Measurements from ENCODE around the gene DGKH.
A peak's percentile ranks its signal among the peaks of the same experiment; 100 is the strongest.

The DGKH gene

DNA sequence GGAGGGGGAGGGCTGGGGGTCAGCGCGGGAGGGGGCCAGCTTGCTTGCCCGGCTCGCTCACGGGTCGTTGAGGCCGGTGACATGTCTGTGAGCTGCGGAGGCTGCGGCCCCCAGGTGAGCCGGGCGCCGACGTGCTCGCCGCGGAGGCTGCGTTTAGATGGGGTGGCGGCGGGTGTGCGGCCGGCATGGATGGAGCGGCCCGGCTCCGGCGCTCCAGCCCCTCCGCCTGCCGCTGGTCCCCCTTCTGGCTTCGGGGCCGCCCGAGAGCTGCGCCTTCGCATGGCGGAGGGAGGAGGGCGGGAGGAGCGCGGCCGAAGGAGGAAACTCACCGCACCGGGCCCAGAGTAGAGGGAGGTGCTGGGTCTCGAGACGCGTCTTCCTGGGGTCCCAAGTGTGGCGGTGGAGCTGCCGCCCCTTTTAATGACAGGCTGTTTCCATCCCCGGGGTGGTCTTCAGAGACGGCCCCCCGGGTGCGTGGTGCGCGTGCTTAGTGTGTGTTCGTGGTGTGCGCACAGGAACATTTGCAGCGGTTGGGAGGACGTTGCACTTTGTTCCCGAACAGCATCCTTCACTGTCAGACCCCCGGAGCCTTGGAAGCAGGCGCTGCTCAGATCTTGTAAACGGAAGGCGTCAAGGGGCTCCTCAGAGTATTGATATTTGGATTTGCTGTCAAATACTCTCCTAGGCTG, 223.8 kb downstream of the DGKH start, which contains the start of gene AKAP11:
AKAP11 (plus strand) TSS at position 38 of the 689 bp plus-strand sequence. CDS start 14,197 bp downstream, outside the sequence.
- TF ChIP-seq, protein P1, sequence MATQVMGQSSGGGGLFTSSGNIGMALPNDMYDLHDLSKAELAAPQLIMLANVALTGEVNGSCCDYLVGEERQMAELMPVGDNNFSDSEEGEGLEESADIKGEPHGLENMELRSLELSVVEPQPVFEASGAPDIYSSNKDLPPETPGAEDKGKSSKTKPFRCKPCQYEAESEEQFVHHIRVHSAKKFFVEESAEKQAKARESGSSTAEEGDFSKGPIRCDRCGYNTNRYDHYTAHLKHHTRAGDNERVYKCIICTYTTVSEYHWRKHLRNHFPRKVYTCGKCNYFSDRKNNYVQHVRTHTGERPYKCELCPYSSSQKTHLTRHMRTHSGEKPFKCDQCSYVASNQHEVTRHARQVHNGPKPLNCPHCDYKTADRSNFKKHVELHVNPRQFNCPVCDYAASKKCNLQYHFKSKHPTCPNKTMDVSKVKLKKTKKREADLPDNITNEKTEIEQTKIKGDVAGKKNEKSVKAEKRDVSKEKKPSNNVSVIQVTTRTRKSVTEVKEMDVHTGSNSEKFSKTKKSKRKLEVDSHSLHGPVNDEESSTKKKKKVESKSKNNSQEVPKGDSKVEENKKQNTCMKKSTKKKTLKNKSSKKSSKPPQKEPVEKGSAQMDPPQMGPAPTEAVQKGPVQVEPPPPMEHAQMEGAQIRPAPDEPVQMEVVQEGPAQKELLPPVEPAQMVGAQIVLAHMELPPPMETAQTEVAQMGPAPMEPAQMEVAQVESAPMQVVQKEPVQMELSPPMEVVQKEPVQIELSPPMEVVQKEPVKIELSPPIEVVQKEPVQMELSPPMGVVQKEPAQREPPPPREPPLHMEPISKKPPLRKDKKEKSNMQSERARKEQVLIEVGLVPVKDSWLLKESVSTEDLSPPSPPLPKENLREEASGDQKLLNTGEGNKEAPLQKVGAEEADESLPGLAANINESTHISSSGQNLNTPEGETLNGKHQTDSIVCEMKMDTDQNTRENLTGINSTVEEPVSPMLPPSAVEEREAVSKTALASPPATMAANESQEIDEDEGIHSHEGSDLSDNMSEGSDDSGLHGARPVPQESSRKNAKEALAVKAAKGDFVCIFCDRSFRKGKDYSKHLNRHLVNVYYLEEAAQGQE (IDR thresholded peaks at IDR 0.05; ENCODE audit: low read depth): no peak
- TF ChIP-seq EP300 (IDR thresholded peaks at IDR 0.05; ENCODE audit: borderline replicate concordance) (no peak), CEBPB (IDR thresholded peaks at IDR 0.05) (no peak), YY1 (IDR thresholded peaks at IDR 0.05; ENCODE audit: low read depth) (peak; percentile 54; the same call in 1 of the 2 replicates), FOXM1 (IDR thresholded peaks at IDR 0.05; ENCODE audit: borderline replicate concordance, low read depth) (no peak), ZBTB7A (IDR thresholded peaks at IDR 0.05; ENCODE audit: low read depth) (peak; percentile 82)
- TF ChIP-seq, protein P2, sequence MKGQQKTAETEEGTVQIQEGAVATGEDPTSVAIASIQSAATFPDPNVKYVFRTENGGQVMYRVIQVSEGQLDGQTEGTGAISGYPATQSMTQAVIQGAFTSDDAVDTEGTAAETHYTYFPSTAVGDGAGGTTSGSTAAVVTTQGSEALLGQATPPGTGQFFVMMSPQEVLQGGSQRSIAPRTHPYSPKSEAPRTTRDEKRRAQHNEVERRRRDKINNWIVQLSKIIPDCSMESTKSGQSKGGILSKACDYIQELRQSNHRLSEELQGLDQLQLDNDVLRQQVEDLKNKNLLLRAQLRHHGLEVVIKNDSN (IDR thresholded peaks at IDR 0.05): no peak
- TF ChIP-seq, protein P3, sequence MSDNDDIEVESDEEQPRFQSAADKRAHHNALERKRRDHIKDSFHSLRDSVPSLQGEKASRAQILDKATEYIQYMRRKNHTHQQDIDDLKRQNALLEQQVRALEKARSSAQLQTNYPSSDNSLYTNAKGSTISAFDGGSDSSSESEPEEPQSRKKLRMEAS (IDR thresholded peaks at IDR 0.05): peak; percentile 57; the same call in 1 of the 2 replicates

DNA sequence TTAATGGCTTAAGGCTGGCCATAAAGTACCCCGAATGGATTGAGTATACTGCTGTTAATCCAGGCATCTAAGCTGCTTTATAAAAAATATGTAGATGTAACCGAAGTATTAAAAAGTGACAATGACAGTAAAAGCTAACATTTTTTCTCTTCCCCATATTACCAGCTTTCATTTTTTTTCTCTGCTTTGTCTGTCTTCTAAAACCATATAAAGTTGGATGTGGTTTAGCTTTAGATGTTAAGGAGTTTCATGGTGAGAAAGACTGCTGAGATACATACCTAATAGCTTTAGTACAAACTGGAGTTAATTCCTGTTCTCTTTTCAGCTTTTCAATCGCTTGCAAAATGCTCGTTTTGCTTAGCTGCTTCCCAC, 224.3 kb downstream of the DGKH start:
- TF ChIP-seq, protein P2 (IDR thresholded peaks at IDR 0.05): no peak
- TF ChIP-seq TEAD4 (IDR thresholded peaks at IDR 0.05): no peak
- TF ChIP-seq, protein P3 (IDR thresholded peaks at IDR 0.05): no peak
- no peak for TF ChIP-seq NFIC (IDR thresholded peaks at IDR 0.05)
- no peak for TF ChIP-seq TAF1 (IDR thresholded peaks at IDR 0.05; ENCODE audit: low read depth)
- no peak for TF ChIP-seq YY1 (IDR thresholded peaks at IDR 0.05; ENCODE audit: low read depth)
- TF ChIP-seq CREB1 (IDR thresholded peaks at IDR 0.05; ENCODE audit: low read depth): no peak
- TF ChIP-seq EP300 (IDR thresholded peaks at IDR 0.05; ENCODE audit: borderline replicate concordance): no peak
- TF ChIP-seq FOXM1 (IDR thresholded peaks at IDR 0.05; ENCODE audit: borderline replicate concordance, low read depth): no peak
- TF ChIP-seq CEBPB (IDR thresholded peaks at IDR 0.05): no peak
- TF ChIP-seq, protein P1 (IDR thresholded peaks at IDR 0.05; ENCODE audit: low read depth): no peak
- TF ChIP-seq TCF12 (IDR thresholded peaks at IDR 0.05; ENCODE audit: low read depth): no peak
- no peak for TF ChIP-seq ZBTB7A (IDR thresholded peaks at IDR 0.05; ENCODE audit: low read depth)
- TF ChIP-seq EGR1 (IDR thresholded peaks at IDR 0.05): no peak
- TF ChIP-seq RAD21 (IDR thresholded peaks at IDR 0.05; ENCODE audit: low read depth): no peak

DNA sequence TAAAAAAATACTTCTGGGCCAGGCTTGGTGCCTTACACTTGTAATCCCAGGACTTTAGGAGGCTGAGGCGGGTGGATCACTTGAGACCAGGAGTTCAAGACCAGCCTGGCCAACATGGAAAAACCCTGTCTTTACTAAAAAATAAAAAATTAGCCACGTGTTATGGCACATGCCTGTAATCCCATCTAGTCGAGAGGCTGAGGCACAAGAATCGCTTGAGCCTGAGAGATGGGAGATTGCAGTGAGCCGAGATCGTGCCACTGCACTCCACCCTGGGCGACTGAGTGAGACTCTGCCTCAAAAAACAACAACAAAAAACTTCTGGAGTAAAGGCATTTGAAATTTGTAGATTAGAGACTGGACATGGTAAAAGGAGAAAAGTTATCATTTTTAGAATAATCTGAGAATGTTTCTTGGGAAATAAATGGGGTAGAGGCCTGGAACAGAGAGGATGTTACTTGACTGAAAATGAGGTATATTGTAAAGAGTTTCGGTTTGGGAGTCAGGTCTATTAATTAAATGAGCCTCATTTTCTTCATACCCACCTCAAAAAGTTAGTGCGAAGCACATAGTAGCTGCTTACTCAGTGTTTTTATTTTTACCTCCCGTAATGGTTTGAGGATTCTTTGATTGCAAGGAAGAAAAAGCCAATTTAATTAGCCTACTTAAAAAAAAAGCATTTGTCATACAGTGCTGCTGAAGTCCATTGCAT, 226.1 kb downstream of the DGKH start:
- TF ChIP-seq YY1 (IDR thresholded peaks at IDR 0.05; ENCODE audit: low read depth) (no peak), NFIC (IDR thresholded peaks at IDR 0.05) (no peak), TEAD4 (IDR thresholded peaks at IDR 0.05) (no peak), CREB1 (IDR thresholded peaks at IDR 0.05; ENCODE audit: low read depth) (no peak), EGR1 (IDR thresholded peaks at IDR 0.05) (no peak), RAD21 (IDR thresholded peaks at IDR 0.05; ENCODE audit: low read depth) (no peak), TCF12 (IDR thresholded peaks at IDR 0.05; ENCODE audit: low read depth) (no peak), FOXM1 (IDR thresholded peaks at IDR 0.05; ENCODE audit: borderline replicate concordance, low read depth) (no peak), TAF1 (IDR thresholded peaks at IDR 0.05; ENCODE audit: low read depth) (no peak), ZBTB7A (IDR thresholded peaks at IDR 0.05; ENCODE audit: low read depth) (no peak), EP300 (IDR thresholded peaks at IDR 0.05; ENCODE audit: borderline replicate concordance) (no peak)
- TF ChIP-seq, protein P1 (IDR thresholded peaks at IDR 0.05; ENCODE audit: low read depth): no peak
- TF ChIP-seq, protein P2 (IDR thresholded peaks at IDR 0.05): no peak
- TF ChIP-seq, protein P3 (IDR thresholded peaks at IDR 0.05): no peak

Measured in Ishikawa (cell line).